B cell (primary cell): ENCODE measurements around the gene PLEKHG3. TPM values are rescaled to one million over a fixed set of nuclear protein-coding genes. Genes with fewer than 3 reads are reported as not detected.

Source experiments
- ATAC-seq: fragments of 200-7000 bp; cut with Tn5 transposase; one replicate; pipeline ENCODE4 v1.10.0; 2021; ENCODE audit warnings: low read depth, mild to moderate bottlenecking, moderate number of reproducible peaks, moderate library complexity
- CTCF ChIA-PET: fragments of 350-600 bp; sonication (Branson Sonifier 250); formaldehyde crosslinking; loops from one replicate; lab custom pipeline; 2021; ENCODE audit warnings: antibody characterized with exemption, inconsistent platforms; lab: Charles Lee
- POLR2A ChIA-PET: fragments of 350-600 bp; sonication (Branson Sonifier 250); formaldehyde crosslinking; loops from one replicate; lab custom pipeline; 2021; ENCODE audit warnings: antibody characterized with exemption; lab: Charles Lee
- DNase-seq: peaks from one replicate; pipeline ENCODE4 v3.0.0; 2013
- H2AFZ ChIP-seq: 2 replicates; pipeline ENCODE4 v1.6.1; 2012; ENCODE audit warnings: mild to moderate bottlenecking, low read depth, low read length; ENCODE audit not compliant: insufficient read depth, poor library complexity, severe bottlenecking
- H3K27ac ChIP-seq, 2 donors: 1 replicate in 1 of 2; 2 replicates in 1 of 2; pipeline ENCODE4 v1.5.1; 2012 to 2013; ENCODE audit warnings: low read length in 2 of 2, mild to moderate bottlenecking in 2 of 2, moderate library complexity in 1 of 2
- H3K27me3 ChIP-seq, 4 experiments: fragments of 200-600 bp in 1 of 4; sonication (generic) in 1 of 4; replicated peaks in 1 of 4; 1 replicate in 2 of 4; 2 replicates in 2 of 4; pipeline versions ENCODE4 v1.6.1 to v1.7.0; 2013 to 2016; ENCODE audit warnings: low read length in 3 of 4, mild to moderate bottlenecking in 2 of 4, mixed read lengths in 1 of 4, moderate library complexity in 1 of 4; ENCODE audit not compliant: insufficient read depth in 4 of 4, control insufficient read depth in 3 of 4; ENCODE audit errors: control extremely low read depth in 1 of 4
- H3K36me3 ChIP-seq, 2 experiments: replicated peaks in 1 of 2; 1 replicate in 1 of 2; 2 replicates in 1 of 2; pipeline versions ENCODE4 v1.6.1 to v1.7.1; 2013; ENCODE audit warnings: low read length in 1 of 2; ENCODE audit not compliant: insufficient read depth in 2 of 2, control insufficient read depth in 1 of 2; ENCODE audit errors: control extremely low read depth in 1 of 2, extremely low read depth in 1 of 2
- H3K4me1 ChIP-seq, 2 donors: fragments of 200-600 bp in 1 of 2; sonication (generic) in 1 of 2; 1 replicate in 1 of 2; 2 replicates in 1 of 2; pipeline versions ENCODE4 v1.5.1 to v1.6.1; 2013 to 2017; ENCODE audit warnings: low read length in 2 of 2; ENCODE audit not compliant: control insufficient read depth in 2 of 2, insufficient read depth in 2 of 2
- H3K4me2 ChIP-seq: replicated peaks from 2 replicates; pipeline ENCODE3; 2012; ENCODE audit warnings: mild to moderate bottlenecking, low read depth, low read length; ENCODE audit not compliant: poor library complexity, severe bottlenecking
- H3K4me3 ChIP-seq, 5 experiments: fragments of 200-600 bp in 1 of 5; sonication (generic) in 1 of 5; 1 replicate in 3 of 5; 2 replicates in 2 of 5; pipeline versions ENCODE4 v1.5.1 to v1.7.0; 2011 to 2016; ENCODE audit warnings: low read length in 4 of 5, mild to moderate bottlenecking in 4 of 5, low read depth in 2 of 5, control low read depth in 1 of 5, moderate library complexity in 1 of 5; ENCODE audit not compliant: insufficient read depth in 1 of 5; ENCODE audit errors: control extremely low read depth in 1 of 5, extremely low read depth in 1 of 5
- H3K79me2 ChIP-seq: fragments of 200-600 bp; sonication (generic); one replicate; pipeline ENCODE4 v1.6.0; 2016; ENCODE audit warnings: low read length; ENCODE audit not compliant: control insufficient read depth, insufficient read depth
- H3K9ac ChIP-seq: fragments of 200-600 bp; sonication (generic); 2 replicates; pipeline ENCODE4 v1.6.1; 2017; ENCODE audit warnings: mild to moderate bottlenecking, low read length, moderate library complexity
- H3K9me3 ChIP-seq, 3 donors: one replicate each; pipeline versions ENCODE4 v1.6.1 to v1.7.1; 2013; ENCODE audit warnings: low read length in 2 of 3; ENCODE audit not compliant: control insufficient read depth in 2 of 3, insufficient read depth in 1 of 3; ENCODE audit errors: control extremely low read depth in 1 of 3
- H4K20me1 ChIP-seq: 2 replicates; pipeline ENCODE4 v1.6.0; 2012; ENCODE audit warnings: mild to moderate bottlenecking, low read length; ENCODE audit not compliant: insufficient read depth, control insufficient read depth, poor library complexity, severe bottlenecking
- H3K27ac Mint-ChIP-seq: one replicate; pipeline ENCODE4 v1.8.0; 2021; ENCODE audit warnings: mixed read lengths
- H3K27me3 Mint-ChIP-seq: one replicate; pipeline ENCODE4 v1.8.0; 2021; ENCODE audit warnings: mixed read lengths
- H3K4me1 Mint-ChIP-seq: one replicate; pipeline ENCODE4 v1.8.0; 2021; ENCODE audit warnings: mixed read lengths
- H3K4me3 Mint-ChIP-seq: one replicate; pipeline ENCODE4 v1.8.0; 2021; ENCODE audit warnings: mixed read lengths
- H3K9me3 Mint-ChIP-seq: one replicate; pipeline ENCODE4 v1.8.0; 2022; ENCODE audit warnings: mixed read lengths; ENCODE audit not compliant: insufficient read depth
- EZH2 ChIP-seq: IDR thresholded peaks from 2 replicates; pipeline ENCODE4 v1.6.1; 2012; ENCODE audit warnings: borderline replicate concordance, low read depth, mild to moderate bottlenecking, moderate library complexity, low read length; ENCODE audit not compliant: insufficient read depth, poor library complexity, severe bottlenecking
- WGBS: methylation state at CpG from one replicate; pipeline ENCODE4 v1.1.5; 2013; ENCODE audit warnings: missing lambda C conversion rate; ENCODE audit not compliant: insufficient coverage; 5-methylcytosine and 5-hydroxymethylcytosine counted together
- intact Hi-C: fragments of 100-400 bp; cut with micrococcal nuclease; formaldehyde crosslinking; loops from one replicate; pipeline ENCODE4 v1.10.0; 2022
- polyA plus RNA-seq: library from polyadenylated mRNA; depleted of rRNA; stranded (reverse); fragments of >200 nt; gene quantifications from 2 replicates; pipeline ENCODE4 v1.2.3, GENCODE V29; 2012
- total RNA-seq, 2 donors: library from RNA; stranded (reverse); fragments of 120-200 nt in 1 of 2; gene quantifications; 1 replicate in 1 of 2; 2 replicates in 1 of 2; pipeline versions ENCODE4 v1.2.3 to v1.2.4, GENCODE V29; 2013 to 2022
- TF ChIP-seq, protein P1 (sequence below): fragments of 200-600 bp; IDR thresholded peaks from one replicate; pipeline ENCODE4 v1.8.0; 2022; ENCODE audit warnings: antibody characterized with exemption, mild to moderate bottlenecking

Gene PLEKHG3
- total and polyA plus RNA-seq, 2 donors (not counting 1 experiment from before 2014, with no cell fraction given), result 0.12 to 0.25 TPM

DNA sequence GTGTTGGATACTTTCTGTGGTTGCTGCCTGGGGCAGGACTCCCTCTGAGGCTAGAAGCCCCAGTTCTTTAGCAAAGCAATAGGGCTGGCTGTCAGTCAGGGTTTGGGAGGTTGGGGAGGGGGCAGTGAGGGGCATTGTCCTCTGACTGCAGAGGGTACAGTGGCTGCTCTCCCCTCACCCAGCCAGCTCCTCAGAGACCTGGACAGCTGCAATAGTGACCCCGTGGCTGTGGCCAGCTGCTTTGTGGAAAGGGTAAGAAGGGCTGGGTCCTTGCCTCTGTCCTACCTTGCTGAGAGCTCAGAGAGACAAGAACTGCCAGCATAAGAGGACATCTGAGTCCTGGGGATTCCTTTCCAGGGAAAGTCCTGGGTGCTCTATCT lies 25.8 kb downstream of the PLEKHG3 start:
- H3K4me1 ChIP-seq, result no peaks in the 10 kb centered on the region
- no peaks in the 10 kb centered on the region for H3K27me3 ChIP-seq
- no peak overlapping the region for H2AFZ ChIP-seq
- no peak overlapping the region for H3K4me3 ChIP-seq
- no peak overlapping the region for H3K9ac ChIP-seq
- intact Hi-C loops, result no loop called here
- H3K27ac ChIP-seq, result no peak overlapping the region
- no peaks in the 10 kb centered on the region for H3K9me3 Mint-ChIP-seq
- H3K4me3 Mint-ChIP-seq, result no peak overlapping the region
- H3K4me1 Mint-ChIP-seq, result no peaks in the 10 kb centered on the region
- H3K4me2 ChIP-seq, result no peak overlapping the region
- H3K9me3 ChIP-seq, result no peaks in the 10 kb centered on the region
- H4K20me1 ChIP-seq, result no peaks in the 10 kb centered on the region
- TF ChIP-seq EZH2, result no peak
- TF ChIP-seq, protein P1, sequence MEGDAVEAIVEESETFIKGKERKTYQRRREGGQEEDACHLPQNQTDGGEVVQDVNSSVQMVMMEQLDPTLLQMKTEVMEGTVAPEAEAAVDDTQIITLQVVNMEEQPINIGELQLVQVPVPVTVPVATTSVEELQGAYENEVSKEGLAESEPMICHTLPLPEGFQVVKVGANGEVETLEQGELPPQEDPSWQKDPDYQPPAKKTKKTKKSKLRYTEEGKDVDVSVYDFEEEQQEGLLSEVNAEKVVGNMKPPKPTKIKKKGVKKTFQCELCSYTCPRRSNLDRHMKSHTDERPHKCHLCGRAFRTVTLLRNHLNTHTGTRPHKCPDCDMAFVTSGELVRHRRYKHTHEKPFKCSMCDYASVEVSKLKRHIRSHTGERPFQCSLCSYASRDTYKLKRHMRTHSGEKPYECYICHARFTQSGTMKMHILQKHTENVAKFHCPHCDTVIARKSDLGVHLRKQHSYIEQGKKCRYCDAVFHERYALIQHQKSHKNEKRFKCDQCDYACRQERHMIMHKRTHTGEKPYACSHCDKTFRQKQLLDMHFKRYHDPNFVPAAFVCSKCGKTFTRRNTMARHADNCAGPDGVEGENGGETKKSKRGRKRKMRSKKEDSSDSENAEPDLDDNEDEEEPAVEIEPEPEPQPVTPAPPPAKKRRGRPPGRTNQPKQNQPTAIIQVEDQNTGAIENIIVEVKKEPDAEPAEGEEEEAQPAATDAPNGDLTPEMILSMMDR, result no peak
- ChIA-PET CTCF (no interaction called here), POLR2A (no interaction called here)
- 100% methylated on average over 1 of the region's 1 CpG for WGBS
- peaks cover 7% of the 10 kb centered on the region for H3K27me3 Mint-ChIP-seq
- no peak for ATAC-seq
- no peaks in the 10 kb centered on the region for H3K79me2 ChIP-seq
- DNase-seq, result no peak
- H3K27ac Mint-ChIP-seq, result no peak overlapping the region
- no peaks in the 10 kb centered on the region for H3K36me3 ChIP-seq

DNA sequence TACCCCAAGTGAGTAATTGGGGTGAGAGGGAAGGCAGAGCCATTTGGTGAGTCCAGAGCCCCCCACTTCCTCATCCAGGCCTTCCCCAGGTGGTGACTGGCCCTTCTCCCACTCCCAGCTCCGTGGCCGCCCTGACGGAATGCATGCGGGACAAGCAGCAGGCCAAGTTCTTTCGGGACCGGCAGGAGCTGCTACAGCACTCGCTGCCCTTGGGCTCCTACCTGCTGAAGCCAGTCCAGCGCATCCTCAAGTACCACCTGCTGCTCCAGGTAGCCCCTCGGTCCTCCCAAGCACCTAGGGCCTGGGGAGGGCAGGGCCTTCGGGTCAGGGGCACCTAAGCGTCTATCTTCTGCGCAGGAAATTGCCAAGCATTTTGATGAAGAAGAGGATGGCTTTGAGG lies 26.5 kb downstream of the PLEKHG3 start:
- Histone ChIP-seq H2AFZ (no peak overlapping the region), H3K9me3 (no peaks in the 10 kb centered on the region), H4K20me1 (no peaks in the 10 kb centered on the region), H3K9ac (no peak overlapping the region), H3K79me2 (no peaks in the 10 kb centered on the region), H3K4me3 (no peak overlapping the region), H3K36me3 (no peaks in the 10 kb centered on the region), H3K27ac (no peak overlapping the region), H3K4me1 (no peaks in the 10 kb centered on the region), H3K4me2 (no peak overlapping the region), H3K27me3 (no peaks in the 10 kb centered on the region)
- DNase-seq (no peak), ATAC-seq (no peak)
- WGBS, result 95% methylated on average over 11 of the region's 12 CpGs
- Mint-ChIP-seq H3K27me3 (peaks cover 6% of the 10 kb centered on the region), H3K27ac (no peak overlapping the region), H3K4me3 (no peak overlapping the region), H3K9me3 (no peaks in the 10 kb centered on the region), H3K4me1 (no peaks in the 10 kb centered on the region)
- POLR2A ChIA-PET, result no interaction called here
- intact Hi-C loops, result no loop called here
- TF ChIP-seq, protein P1, result no peak
- no peak for TF ChIP-seq EZH2
- CTCF ChIA-PET, result no interaction called here
